IPS DF 4.7 (cell line): Measurements from ENCODE around the gene DNAAF8.

ENCODE experiments used
- DNase-seq: peaks from one replicate; pipeline ENCODE4 v3.0.0-alpha.2; 2013; ENCODE audit warnings: low spot score; ENCODE audit errors: extremely low read depth

DNAAF8 gene

GRCh38 chr16:4750896-4751295, 16.6 kb downstream of the DNAAF8 start:
- no peak for DNase-seq

- no peak for DNase-seq
Observed at GRCh38 chr16:4752351-4753100, 18.2 kb downstream of the DNAAF8 start.

- no peak for DNase-seq
Observed at GRCh38 chr16:4753227-4753626, 18.9 kb downstream of the DNAAF8 start.

- DNase-seq: no peak
Observed at GRCh38 chr16:4754865-4755264, 20.5 kb downstream of the DNAAF8 start.

- DNase-seq: no peak
Observed at GRCh38 chr16:4755687-4756086, 21.4 kb downstream of the DNAAF8 start.

- DNase-seq: no peak
Observed at GRCh38 chr16:4760221-4760910, 26.0 kb downstream of the DNAAF8 start.

- DNase-seq: no peak
Observed at GRCh38 chr16:4762205-4762604, 27.9 kb downstream of the DNAAF8 start.

- DNase-seq: no peak
Observed at GRCh38 chr16:4763791-4764190, 29.5 kb downstream of the DNAAF8 start.

- DNase-seq: no peak
Observed at GRCh38 chr16:4765511-4766474, 31.5 kb downstream of the DNAAF8 start.

GRCh38 chr16:4766875-4767628, 32.7 kb downstream of the DNAAF8 start, which contains the start of gene ZNF500:
TSS of gene ZNF500 (minus strand) at chr16:4767162. CDS start at chr16:4765978, 1,184 bp downstream.
- DNase-seq: peak; percentile 95

GRCh38 chr16:4767872-4768548, 33.7 kb downstream of the DNAAF8 start:
- DNase-seq: no peak

- peak; percentile 79 for DNase-seq
Observed at GRCh38 chr16:4768549-4769305, 34.4 kb downstream of the DNAAF8 start.

- DNase-seq: no peak
Observed at GRCh38 chr16:4769306-4769638, 34.9 kb downstream of the DNAAF8 start.

GRCh38 chr16:4771646-4772045, 37.3 kb downstream of the DNAAF8 start:
- DNase-seq: no peak

- no peak for DNase-seq
Observed at GRCh38 chr16:4772351-4772750, 38.0 kb downstream of the DNAAF8 start.

GRCh38 chr16:4775005-4775404, 40.7 kb downstream of the DNAAF8 start:
- DNase-seq: no peak

- no peak for DNase-seq
Observed at GRCh38 chr16:4776141-4776705, 41.9 kb downstream of the DNAAF8 start.

- DNase-seq: no peak
Observed at GRCh38 chr16:4777339-4778049, 43.2 kb downstream of the DNAAF8 start.

GRCh38 chr16:4778050-4778392, 43.7 kb downstream of the DNAAF8 start:
- DNase-seq: no peak
